ENCODE data around the gene DNAJA3.

DNA sequence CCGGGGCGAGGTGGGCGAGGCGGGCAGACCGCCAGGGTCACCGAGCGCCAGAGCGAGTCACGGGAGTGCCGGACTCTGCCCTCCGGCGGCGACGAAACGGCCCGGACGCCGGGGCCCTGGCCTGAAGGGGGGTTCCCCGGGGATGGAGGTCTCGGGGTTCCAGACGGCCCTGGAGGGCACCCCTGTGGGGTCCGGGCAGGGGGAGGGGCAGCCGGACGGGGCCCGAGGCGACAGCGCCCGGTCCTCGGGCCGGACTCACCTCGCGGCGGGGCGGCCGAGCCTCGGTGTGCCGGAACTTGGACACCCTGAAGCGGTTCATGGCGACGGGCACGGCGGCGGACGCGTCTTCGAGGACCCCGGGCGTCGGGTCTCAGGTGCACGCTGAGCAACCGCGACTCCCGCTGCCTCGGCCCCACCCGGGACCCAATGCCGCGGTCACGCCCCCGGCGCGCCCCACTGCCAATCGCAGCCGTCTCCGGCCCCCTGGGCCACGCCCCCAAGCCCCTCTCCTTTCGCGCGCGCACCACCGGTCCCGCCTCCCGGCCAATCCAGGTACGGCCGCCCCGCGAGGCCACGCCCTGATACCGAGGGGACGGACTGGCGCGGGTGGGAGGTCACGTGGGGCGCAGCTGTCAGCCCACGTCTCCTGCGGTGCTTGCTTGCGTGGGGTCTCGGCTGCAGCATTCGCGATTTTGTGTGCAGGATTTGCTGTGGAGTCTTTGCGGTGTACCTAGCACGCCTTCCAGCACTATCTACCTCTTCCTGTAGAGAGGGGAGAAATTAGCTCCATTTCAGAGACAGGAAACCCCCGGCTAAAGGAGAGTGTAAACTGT lies 9.3 kb upstream of the DNAJA3 start, which contains the start of gene CORO7:
- TF ChIP-seq CTCF (IDR thresholded peaks at IDR 0.05): peak in 2 of 4 experiments; percentile 54 to 56
- peak; percentile 63 for TF ChIP-seq POLR2A (IDR thresholded peaks at IDR 0.05)
